Ishikawa (cell line): ENCODE measurements around the gene ARL14.

Experiments used
- CEBPB ChIP-seq: IDR thresholded peaks from 2 replicates; pipeline ENCODE4 v1.6.1; 2012
- CREB1 ChIP-seq: IDR thresholded peaks from 2 replicates; pipeline ENCODE4 v1.6.1; 2012; ENCODE audit warnings: low read depth
- EGR1 ChIP-seq: IDR thresholded peaks from 2 replicates; pipeline ENCODE4 v1.6.1; 2012
- EP300 ChIP-seq: IDR thresholded peaks from 2 replicates; pipeline ENCODE4 v1.6.1; 2012; ENCODE audit warnings: borderline replicate concordance
- FOXM1 ChIP-seq: IDR thresholded peaks from 2 replicates; pipeline ENCODE4 v1.6.1; 2012; ENCODE audit warnings: low read depth, borderline replicate concordance
- MAX ChIP-seq: IDR thresholded peaks from 2 replicates; pipeline ENCODE4 v1.6.1; 2012
- NFIC ChIP-seq: IDR thresholded peaks from 2 replicates; pipeline ENCODE4 v1.6.1; 2012
- RAD21 ChIP-seq: IDR thresholded peaks from 2 replicates; pipeline ENCODE4 v1.6.1; 2012; ENCODE audit warnings: low read depth
- REST ChIP-seq: IDR thresholded peaks from 2 replicates; pipeline ENCODE4 v1.6.1; 2012; ENCODE audit warnings: low read depth, mild to moderate bottlenecking
- TAF1 ChIP-seq: IDR thresholded peaks from 2 replicates; pipeline ENCODE4 v1.6.1; 2012; ENCODE audit warnings: low read depth, mild to moderate bottlenecking
- TCF12 ChIP-seq: IDR thresholded peaks from 2 replicates; pipeline ENCODE4 v1.6.1; 2012; ENCODE audit warnings: low read depth
- TEAD4 ChIP-seq: IDR thresholded peaks from 2 replicates; pipeline ENCODE4 v1.6.1; 2012
- YY1 ChIP-seq: IDR thresholded peaks from 2 replicates; pipeline ENCODE4 v1.6.1; 2012; ENCODE audit warnings: low read depth
- ZBTB7A ChIP-seq: IDR thresholded peaks from 2 replicates; pipeline ENCODE4 v1.6.1; 2012; ENCODE audit warnings: low read depth
- TF ChIP-seq, protein P1 (sequence below): IDR thresholded peaks from 2 replicates; pipeline ENCODE4 v1.6.1; 2012

Gene ARL14

DNA sequence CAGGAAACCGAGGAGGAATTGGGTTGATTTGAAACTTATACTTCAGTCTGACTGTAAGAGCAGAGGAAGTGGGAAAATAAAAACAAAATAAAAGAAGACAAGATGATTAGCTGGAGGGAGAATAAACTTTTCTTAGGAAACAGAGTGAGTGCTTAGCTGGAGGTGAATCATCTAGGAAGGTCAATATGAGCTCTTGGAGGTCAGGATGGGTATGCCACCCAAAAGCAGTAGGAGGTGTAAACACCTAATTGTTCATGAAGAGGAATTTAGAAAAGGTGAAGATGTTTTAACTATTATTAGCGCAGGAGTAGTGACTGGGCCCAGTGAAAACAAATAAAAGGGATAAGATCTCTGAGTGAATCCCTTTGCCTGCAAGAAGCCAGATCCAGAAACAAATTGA, 39.9 kb upstream of the ARL14 start:
- TF ChIP-seq TEAD4 (no peak), TAF1 (no peak), REST (no peak), RAD21 (no peak), EGR1 (no peak), ZBTB7A (no peak), YY1 (no peak), MAX (no peak), CEBPB (no peak)
- TF ChIP-seq, protein P1, sequence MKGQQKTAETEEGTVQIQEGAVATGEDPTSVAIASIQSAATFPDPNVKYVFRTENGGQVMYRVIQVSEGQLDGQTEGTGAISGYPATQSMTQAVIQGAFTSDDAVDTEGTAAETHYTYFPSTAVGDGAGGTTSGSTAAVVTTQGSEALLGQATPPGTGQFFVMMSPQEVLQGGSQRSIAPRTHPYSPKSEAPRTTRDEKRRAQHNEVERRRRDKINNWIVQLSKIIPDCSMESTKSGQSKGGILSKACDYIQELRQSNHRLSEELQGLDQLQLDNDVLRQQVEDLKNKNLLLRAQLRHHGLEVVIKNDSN = no peak

GRCh38 chr3:160638184-160638583, 38.8 kb upstream of the ARL14 start:
- TF ChIP-seq YY1 (no peak), CREB1 (no peak), CEBPB (no peak), MAX (no peak), NFIC (no peak), REST (no peak), RAD21 (no peak), ZBTB7A (no peak), EGR1 (no peak), EP300 (no peak), TAF1 (no peak), TEAD4 (no peak), TCF12 (no peak), FOXM1 (no peak)
- TF ChIP-seq, protein P1 = no peak

GRCh38 chr3:160641665-160642309, 35.2 kb upstream of the ARL14 start:
- TF ChIP-seq ZBTB7A = no peak
- TF ChIP-seq FOXM1 = no peak
- TF ChIP-seq REST = no peak
- no peak for TF ChIP-seq TCF12
- TF ChIP-seq EP300 = no peak
- TF ChIP-seq MAX = no peak
- TF ChIP-seq EGR1 = no peak
- no peak for TF ChIP-seq YY1

DNA sequence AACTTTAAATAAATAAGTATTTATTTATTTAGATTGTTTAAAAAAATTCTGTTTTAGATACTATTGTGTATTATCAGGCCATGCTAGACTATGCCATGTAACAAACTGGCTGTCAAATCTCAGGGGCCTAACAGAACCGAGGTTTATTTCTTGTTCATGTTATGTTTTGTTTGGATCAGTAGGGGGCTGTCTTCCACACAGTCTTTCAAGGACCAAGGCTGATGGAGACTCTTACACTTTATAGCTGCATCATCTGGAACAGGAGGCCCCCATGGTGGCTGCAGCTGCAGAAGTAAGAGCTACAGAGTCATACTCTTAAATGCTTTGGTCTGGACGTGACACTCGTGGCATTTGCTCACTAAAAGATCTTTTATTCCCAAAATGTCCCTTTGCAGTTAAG, 33.0 kb upstream of the ARL14 start:
- no peak for TF ChIP-seq TAF1
- TF ChIP-seq REST = no peak
- no peak for TF ChIP-seq TCF12
- no peak for TF ChIP-seq FOXM1
- TF ChIP-seq NFIC = no peak
- no peak for TF ChIP-seq CREB1
